Osteoblast (primary cell): Measurements from ENCODE around the gene HHATL. TPM values are rescaled to one million over a fixed set of nuclear protein-coding genes. Genes with fewer than 3 reads are reported as not detected.

Experiments
- DNase-seq: peaks from one replicate; pipeline ENCODE4 v3.0.0; 2011; ENCODE audit warnings: low spot score, mixed read lengths; ENCODE audit not compliant: insufficient read length; ENCODE audit errors: missing footprints
- H2AFZ ChIP-seq: 2 replicates; pipeline ENCODE4 v1.6.0; 2011; ENCODE audit warnings: mild to moderate bottlenecking, low read length
- H3K27ac ChIP-seq: 2 replicates; pipeline ENCODE4 v1.5.1; 2011; ENCODE audit warnings: mild to moderate bottlenecking, low read depth, low read length, moderate library complexity
- H3K27me3 ChIP-seq: 2 replicates; pipeline ENCODE4 v1.6.0; 2012; ENCODE audit warnings: mild to moderate bottlenecking, control low read depth, inconsistent platforms, low read length, moderate library complexity; ENCODE audit not compliant: insufficient read depth
- H3K36me3 ChIP-seq: 2 replicates; pipeline ENCODE4 v1.5.1; 2011; ENCODE audit warnings: mild to moderate bottlenecking, low read length, control low read depth, moderate library complexity; ENCODE audit not compliant: insufficient read depth
- H3K4me1 ChIP-seq: 2 replicates; pipeline ENCODE4 v1.5.1; 2011; ENCODE audit warnings: mild to moderate bottlenecking, low read length, control low read depth, moderate library complexity; ENCODE audit not compliant: insufficient read depth
- H3K4me2 ChIP-seq: 2 replicates; pipeline ENCODE4 v1.6.0; 2011; ENCODE audit warnings: mild to moderate bottlenecking, low read length; ENCODE audit not compliant: insufficient read depth
- H3K4me3 ChIP-seq: fragments of 200-600 bp; sonication (generic); 3 replicates; pipeline ENCODE4 v1.5.1; 2012; ENCODE audit warnings: mild to moderate bottlenecking, low read length, inconsistent platforms; ENCODE audit not compliant: insufficient read depth
- H3K79me2 ChIP-seq: 2 replicates; pipeline ENCODE4 v1.6.0; 2012; ENCODE audit warnings: mild to moderate bottlenecking, low read length, control low read depth, inconsistent platforms; ENCODE audit not compliant: insufficient read depth
- H3K9me3 ChIP-seq: 2 replicates; pipeline ENCODE4 v1.5.1; 2011; ENCODE audit warnings: low read depth, low read length, control low read depth
- H4K20me1 ChIP-seq: 2 replicates; pipeline ENCODE4 v1.6.0; 2012; ENCODE audit warnings: mild to moderate bottlenecking, low read length, control low read depth; ENCODE audit not compliant: insufficient read depth
- CTCF ChIP-seq: IDR thresholded peaks from 2 replicates; pipeline ENCODE4 v1.5.1; 2011; ENCODE audit warnings: mild to moderate bottlenecking, low read depth, low read length, moderate library complexity; ENCODE audit errors: extremely low read depth
- total RNA-seq: library from RNA; depleted of rRNA; stranded (reverse); fragments of >200 nt; gene quantifications from 2 replicates; pipeline ENCODE4 v1.2.3, GENCODE V29; 2012

Gene HHATL
- total RNA-seq, 1 donor: not detected

- peak; percentile 53 for DNase-seq
- Histone ChIP-seq H3K79me2 (no peaks in the 10 kb centered on the region), H3K36me3 (no peaks in the 10 kb centered on the region), H2AFZ (no peak overlapping the region), H4K20me1 (peaks cover 3% of the 10 kb centered on the region), H3K4me3 (no peak overlapping the region), H3K9me3 (no peaks in the 10 kb centered on the region), H3K27me3 (no peaks in the 10 kb centered on the region), H3K4me1 (no peaks in the 10 kb centered on the region), H3K4me2 (no peak overlapping the region), H3K27ac (no peak overlapping the region)
- TF ChIP-seq CTCF: no peak
These were observed 31.9 kb downstream of the HHATL start for GRCh38 chr3:42670670-42671069.

GRCh38 chr3:42670051-42670576 is 32.5 kb downstream of the HHATL start:
- H4K20me1 ChIP-seq: peaks cover 3% of the 10 kb centered on the region
- H2AFZ ChIP-seq: no peak overlapping the region
- DNase-seq: peak; percentile 51
- H3K4me3 ChIP-seq: no peak overlapping the region
- no peaks in the 10 kb centered on the region for H3K4me1 ChIP-seq
- H3K79me2 ChIP-seq: no peaks in the 10 kb centered on the region
- no peak for TF ChIP-seq CTCF
- no peak overlapping the region for H3K4me2 ChIP-seq
- H3K27me3 ChIP-seq: no peaks in the 10 kb centered on the region
- no peaks in the 10 kb centered on the region for H3K36me3 ChIP-seq
- no peaks in the 10 kb centered on the region for H3K9me3 ChIP-seq
- H3K27ac ChIP-seq: no peak overlapping the region

- DNase-seq: peak; percentile 75
- no peak overlapping the region for H3K4me2 ChIP-seq
- H3K4me1 ChIP-seq: no peaks in the 10 kb centered on the region
- H4K20me1 ChIP-seq: peaks cover 3% of the 10 kb centered on the region
- H3K27ac ChIP-seq: no peak overlapping the region
- no peak overlapping the region for H3K4me3 ChIP-seq
- H3K9me3 ChIP-seq: no peaks in the 10 kb centered on the region
- H2AFZ ChIP-seq: no peak overlapping the region
- H3K36me3 ChIP-seq: peaks cover 2% of the 10 kb centered on the region
- no peak for TF ChIP-seq CTCF
- no peaks in the 10 kb centered on the region for H3K27me3 ChIP-seq
- H3K79me2 ChIP-seq: no peaks in the 10 kb centered on the region
These were observed 33.8 kb downstream of the HHATL start for GRCh38 chr3:42668793-42669217.

GRCh38 chr3:42668413-42668760 is 34.2 kb downstream of the HHATL start:
- TF ChIP-seq CTCF: no peak
- H3K9me3 ChIP-seq: no peaks in the 10 kb centered on the region
- no peak overlapping the region for H2AFZ ChIP-seq
- no peaks in the 10 kb centered on the region for H3K4me1 ChIP-seq
- no peak overlapping the region for H3K27ac ChIP-seq
- DNase-seq: peak; percentile 83
- peaks cover 4% of the 10 kb centered on the region for H3K36me3 ChIP-seq
- peaks cover 3% of the 10 kb centered on the region for H4K20me1 ChIP-seq
- no peak overlapping the region for H3K4me3 ChIP-seq
- H3K79me2 ChIP-seq: no peaks in the 10 kb centered on the region
- H3K4me2 ChIP-seq: no peak overlapping the region
- H3K27me3 ChIP-seq: no peaks in the 10 kb centered on the region
